KBM-7 (cell line): Measurements from ENCODE around the gene RGS8.
A peak's percentile ranks its signal among the peaks of the same experiment; 100 is the strongest.

Source experiments
- DNase-seq: peaks from one replicate; pipeline ENCODE4 v3.0.0-alpha.2; 2015
- in situ Hi-C: fragments of 300-500 bp; cut with MboI; formaldehyde crosslinking; loops from 2 replicates; pipeline ENCODE4 v1.14.3; 2020; ENCODE audit warnings: low sequenced_read_pairs, low pct_unique_long_range_greater_than_20kb, mixed read lengths

RGS8 gene

DNA sequence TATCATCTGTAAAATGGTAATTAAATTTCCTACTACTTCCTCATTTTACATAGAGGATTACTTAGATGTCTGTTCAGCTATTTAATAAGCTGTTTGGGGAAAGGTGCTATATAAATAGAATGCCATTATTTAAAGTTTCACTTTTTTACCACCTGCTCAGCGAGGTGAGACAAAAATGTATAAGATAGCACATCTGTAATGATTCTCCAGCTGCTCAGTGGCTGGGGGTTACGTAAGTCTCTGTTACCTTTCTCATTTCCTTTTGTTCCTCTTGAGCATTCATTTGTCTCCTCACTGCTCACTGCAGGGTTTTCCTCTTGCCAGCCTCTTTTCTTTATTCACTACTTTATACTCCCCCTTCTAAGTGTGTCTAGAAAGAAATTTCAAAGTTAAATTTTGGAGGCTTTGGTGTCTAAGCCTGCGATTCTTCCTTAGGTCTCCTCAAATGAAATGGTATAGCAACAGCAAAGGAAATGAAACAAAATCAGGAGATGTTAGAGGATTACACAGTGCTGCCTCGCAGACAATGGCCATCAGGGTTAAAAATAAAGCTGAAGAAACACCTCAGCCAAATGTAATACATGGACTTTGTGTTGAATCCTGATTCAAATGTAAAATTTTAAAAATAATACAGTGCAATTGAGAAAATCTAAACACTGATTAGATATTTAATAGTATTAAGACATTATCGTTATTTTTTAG lies 6.8 kb downstream of the RGS8 start:
- in situ Hi-C loops = no loop called here
- peak; percentile 5 for DNase-seq

DNA sequence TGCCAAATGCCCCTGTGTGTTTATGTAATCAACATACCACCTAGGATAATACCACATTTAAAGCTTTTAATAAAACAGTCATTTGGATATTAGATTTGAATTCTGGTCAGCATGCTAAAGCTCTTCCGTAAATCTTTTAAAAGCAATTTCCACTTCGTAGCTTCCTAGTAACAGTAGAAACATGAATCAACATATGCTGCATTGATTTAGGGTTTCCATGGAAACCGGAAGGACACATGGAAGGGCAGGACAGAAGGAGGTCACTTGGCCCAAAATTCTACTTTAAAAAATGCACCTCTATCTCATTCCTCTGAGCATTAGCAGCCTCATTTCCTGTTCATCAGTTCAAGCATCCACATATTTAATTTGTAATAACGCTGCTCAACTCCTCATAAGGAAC lies 8.1 kb downstream of the RGS8 start:
- DNase-seq = no peak
- in situ Hi-C loops = no loop called here

DNA sequence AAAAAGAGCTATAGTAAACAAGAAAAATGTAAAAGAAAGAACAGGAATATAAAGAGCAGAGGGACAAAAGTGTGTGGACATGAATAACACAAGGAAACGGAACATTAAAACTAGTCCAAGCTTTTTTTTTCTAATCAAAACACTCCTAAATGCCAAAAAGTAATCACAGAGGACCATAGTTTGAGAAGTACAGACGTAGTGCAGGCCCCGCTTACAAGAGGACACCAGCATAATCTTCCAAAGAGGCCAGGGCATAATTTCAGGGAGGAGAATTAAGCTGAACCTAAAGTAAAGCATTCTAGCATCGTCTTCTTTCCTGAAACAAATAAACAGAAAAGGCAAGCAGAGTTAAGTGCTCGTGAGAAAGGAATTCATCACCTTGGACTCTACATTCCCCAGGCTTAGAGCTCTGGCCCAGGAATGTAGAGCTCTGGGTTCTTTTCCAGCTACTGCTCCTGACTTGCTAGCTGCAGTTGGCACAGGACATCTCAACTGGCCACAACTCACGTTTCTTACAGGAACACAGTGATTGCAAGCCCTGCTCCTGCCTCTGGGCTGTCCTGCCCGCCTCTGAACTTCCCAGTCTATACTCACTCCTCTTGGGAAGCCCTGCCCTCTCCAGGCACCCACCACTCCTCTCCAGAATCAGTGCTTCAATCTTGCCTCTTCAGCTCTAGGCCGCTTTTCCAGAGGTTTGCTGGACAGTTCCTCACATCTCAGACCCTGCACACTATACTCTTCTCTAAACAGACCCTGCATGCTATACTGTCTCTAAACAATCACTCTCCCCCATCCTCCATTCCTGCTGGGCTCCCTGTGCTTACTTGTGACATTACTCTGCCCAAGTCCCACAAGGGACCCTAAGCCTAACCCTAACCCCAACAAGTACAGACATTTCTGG lies 9.8 kb downstream of the RGS8 start:
- in situ Hi-C loops = no loop called here
- no peak for DNase-seq

DNA sequence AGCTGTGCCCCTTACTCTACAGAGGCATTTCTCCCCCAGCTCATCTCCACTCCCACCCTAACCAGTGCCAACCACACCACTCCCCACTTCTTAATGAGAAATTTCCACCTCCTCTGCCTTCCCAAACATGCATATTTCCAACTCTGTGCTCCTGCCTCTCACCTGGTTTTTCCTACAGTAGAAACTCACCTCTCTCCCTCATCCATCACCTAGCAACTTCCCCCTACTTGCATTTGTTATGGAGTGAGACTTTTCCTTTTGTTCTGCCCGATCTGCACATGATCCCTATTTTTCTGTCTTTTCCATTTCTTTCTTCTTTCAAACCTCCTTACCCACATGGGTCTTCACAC lies 11.9 kb downstream of the RGS8 start:
- in situ Hi-C loops = no loop called here
- DNase-seq = no peak

DNA sequence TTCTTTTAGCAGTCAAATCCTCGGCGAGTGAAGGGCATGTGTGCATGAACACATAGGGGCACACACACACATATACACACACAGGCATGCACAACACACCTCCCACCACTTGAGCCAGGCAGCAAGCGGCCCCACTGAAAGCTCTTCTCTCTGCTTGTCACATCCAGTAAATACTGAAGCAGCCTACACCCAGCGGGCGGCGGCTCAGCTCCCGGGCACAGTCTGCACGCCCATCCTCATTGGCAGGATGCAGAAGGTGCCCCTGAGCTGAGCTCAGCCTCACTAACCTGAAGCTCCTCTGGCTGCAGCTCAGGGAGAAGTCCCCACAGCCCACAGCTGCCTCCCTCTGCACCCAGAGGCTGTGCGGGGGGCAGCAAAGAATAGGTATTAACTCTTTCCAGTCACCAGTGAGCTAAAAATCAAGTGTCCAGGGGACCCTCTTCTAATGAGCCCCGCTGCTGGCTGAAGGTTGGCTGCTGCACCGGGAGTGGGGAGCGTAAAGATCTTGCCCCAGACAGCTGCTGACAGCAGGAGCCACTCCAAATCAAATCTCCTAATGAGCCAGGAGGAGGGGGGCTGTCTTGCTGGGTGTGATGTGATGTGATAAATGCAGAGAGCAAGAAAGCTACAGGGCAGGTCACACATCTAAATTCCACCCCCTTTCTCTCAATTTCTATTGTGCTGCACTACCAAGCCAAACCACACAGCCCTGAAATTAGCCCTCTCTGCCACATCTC lies 12.5 kb downstream of the RGS8 start:
- no peak for DNase-seq
- in situ Hi-C loops = no loop called here

DNA sequence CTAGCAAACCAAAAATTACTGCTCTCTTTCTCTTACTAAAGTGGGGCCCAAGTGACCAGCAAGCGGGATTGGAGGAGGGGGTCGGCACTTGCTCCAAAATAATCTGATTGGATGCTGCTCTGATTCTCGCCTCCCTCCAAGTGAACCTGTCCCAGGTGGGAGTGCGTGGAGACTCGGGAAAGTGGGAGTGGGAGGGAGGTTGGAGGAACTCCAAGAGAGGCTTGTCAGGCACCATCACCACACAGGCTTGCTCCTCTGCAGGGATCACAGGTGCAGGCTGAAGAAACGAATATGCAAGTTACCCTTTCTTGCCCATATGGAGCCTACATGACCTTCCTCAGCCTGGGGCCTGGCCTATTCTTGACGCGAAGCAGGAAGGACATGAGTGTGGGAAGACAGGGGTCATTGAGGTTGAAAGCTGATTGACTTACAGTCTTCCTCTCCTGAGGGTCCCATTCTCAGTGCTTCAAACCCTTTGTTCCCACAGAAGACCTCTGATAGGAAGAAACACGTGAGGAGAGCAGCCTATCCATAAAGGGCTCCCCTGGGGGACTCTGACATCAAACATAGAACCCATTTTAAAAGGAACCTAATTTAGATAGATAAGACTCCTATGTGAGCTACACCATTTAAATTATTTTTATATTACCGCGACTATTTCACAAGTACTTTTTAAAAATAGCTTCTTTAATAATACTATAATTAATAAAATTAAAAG lies 14.2 kb downstream of the RGS8 start:
- DNase-seq = no peak
- in situ Hi-C loops = no loop called here

DNA sequence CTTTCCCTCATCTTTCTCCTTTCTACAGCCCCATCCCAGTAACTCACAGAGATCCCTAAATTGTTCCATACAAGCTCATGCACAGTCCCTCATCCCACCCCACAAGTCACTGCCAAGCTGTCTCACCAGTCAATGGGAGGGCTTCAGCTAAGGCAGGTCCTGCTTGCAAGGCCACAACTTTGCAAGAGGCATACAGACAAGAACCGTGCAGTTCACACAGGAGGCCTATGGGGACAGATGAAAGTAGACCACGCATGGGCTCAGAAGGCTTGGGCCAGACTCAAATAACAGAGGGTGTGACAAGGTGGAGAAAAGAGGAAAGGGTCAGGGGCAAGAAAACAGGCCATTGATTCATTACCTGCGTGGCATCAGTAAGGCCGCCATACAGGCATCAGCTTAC lies 15.1 kb downstream of the RGS8 start:
- in situ Hi-C loops = no loop called here
- no peak for DNase-seq

DNA sequence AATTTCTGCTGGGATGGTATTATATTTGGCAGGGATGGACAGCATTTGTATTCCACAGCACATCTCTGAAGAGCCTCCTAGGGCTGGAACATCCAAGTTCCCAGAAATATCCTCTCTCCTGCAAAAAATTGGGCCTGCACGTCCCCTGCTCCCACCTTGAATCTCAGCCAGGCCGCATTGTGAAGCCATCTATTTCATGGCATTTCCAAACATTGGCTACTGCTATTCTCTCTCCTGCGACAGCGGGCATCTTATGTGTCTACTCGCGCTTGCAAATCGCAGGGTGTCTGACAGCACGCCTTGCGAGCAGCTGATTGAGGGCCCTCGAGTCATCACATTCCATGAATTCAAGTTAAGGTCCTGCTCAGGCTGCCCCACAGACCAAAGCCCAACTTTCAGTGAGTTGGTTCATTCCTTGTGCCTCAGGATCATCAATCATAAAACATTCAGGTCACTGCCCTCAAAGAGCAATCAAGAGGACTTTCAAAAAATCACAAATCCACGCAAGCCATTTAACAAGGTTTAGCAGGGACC lies 15.8 kb downstream of the RGS8 start:
- in situ Hi-C loops = no loop called here

DNA sequence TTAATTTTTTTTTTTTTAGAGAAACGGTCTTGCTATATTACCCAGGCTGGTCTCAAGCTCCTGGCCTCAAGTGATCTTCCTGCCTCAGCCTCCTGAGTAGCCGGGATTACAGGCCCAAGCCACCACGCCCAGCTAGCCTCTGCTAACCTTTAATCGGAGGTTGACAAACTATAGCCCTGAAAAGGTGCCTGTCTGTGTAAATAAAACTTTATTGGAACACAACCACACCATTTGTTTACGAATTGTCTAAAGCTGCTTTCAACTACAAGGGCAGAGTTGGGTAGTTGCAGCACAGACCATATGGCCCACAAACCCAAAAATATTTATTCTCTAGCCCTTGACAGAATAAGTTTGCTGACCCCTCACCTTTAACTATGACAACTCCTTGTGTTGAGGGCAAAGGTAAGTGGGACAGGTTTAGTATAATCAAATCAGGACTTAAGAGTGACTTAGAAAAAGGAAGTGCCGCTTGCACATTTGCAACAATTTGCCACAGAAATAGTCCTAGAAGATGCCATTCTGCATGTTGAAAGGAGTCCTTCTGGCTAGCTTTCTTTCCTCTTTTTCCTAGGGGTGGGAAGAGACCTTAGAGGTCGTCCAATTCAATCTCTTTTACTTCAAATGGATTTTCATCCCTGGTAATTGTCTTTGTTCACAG lies 16.4 kb downstream of the RGS8 start:
- DNase-seq = no peak
- in situ Hi-C loops = no loop called here

More for the DNA sequence above, 15.8 kb downstream of the RGS8 start:
- DNase-seq = no peak

DNA sequence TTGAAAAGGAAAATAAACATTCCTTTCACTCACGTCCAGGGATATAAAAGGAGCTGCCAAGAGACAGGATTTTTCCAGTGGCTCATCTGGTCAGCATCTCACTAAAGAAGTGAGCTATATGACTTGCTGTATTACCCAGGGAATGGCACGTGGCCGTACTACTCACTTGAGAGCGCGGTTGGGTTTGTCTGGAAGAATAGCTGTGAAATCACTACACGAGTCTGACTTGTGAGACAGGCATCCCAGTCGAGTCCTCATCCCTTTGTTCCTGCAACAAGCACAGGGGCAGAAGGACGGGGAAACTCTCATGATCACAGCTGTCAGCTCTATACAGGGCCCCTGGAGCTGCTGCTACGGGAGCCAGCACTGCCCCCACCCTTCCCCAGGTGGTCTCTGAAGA lies 17.7 kb downstream of the RGS8 start:
- in situ Hi-C loops = no loop called here
- DNase-seq = no peak

DNA sequence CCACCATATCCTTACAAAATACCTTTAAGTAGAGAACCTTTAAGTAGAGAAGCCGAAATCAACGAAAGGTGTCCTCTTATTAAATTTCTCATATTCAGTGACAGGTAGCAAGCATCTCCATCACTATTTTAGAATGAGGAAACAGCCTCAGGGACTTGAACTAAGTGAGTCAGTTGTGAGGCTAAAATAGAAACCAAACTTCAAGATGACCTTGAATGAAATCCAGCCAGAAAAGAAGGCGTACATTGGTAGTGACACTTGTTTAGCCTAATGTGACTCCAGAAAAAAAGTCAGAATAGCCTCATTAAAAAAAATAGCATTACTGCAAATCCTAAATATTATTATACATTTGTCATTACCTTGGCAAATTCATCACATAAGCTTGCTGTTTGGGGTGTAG lies 20.1 kb downstream of the RGS8 start:
- in situ Hi-C loops = no loop called here
- no peak for DNase-seq

DNA sequence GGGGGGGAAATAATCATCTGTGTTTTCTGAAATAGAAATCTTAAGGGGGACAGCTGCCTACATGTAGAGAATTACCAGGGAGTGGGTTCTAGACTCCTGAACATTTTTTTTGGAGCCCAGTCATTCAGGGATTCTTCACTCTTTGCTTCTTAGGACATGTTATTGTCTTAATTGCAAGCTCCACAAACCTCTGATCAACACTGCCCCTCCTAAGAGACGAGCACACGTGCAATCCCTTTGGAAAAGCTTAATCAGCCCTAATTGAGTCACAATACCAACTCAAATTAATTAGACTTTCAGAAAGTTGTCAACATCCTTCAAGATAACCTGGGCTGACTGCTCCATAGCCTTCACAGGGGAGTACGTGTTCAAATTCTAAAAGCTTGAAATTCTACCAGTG lies 21.4 kb downstream of the RGS8 start:
- no peak for DNase-seq
- in situ Hi-C loops = no loop called here

DNA sequence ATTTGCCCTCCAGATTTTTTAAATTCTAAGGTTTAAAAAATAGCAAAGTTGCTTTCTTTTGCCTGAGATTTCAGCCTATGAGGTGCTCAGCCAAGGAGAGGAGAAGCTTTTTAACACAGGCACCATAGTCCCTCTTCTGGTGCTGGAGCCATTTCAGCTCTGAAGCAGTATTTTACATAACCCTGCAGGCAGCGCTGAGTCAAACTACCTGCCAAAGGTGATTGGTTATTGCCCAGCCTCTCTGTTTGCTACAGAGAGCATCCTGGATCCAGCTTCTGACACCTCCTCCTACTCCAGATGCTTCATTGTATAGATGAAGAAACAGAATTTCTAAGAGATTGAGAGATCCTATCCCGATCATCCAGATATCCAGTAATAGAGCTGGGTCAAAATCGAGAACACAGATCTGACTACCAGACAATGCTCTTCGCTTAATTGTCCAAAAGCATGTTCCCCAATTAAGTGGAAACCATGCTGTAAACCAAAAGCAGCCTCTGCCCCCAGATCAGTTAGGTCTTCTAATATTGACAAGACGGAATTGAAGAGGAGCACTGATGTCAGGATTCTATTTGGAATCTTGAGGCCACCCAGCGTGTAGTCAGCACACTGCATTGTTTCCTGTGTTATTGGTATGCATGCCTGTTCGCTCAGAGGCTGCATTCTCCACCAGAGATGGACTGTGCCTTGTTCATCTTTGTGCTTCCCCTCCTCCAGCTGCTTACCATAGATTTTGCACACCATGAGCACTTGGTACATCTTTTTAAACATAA lies 22.1 kb downstream of the RGS8 start:
- DNase-seq = no peak
- in situ Hi-C loops = no loop called here

DNA sequence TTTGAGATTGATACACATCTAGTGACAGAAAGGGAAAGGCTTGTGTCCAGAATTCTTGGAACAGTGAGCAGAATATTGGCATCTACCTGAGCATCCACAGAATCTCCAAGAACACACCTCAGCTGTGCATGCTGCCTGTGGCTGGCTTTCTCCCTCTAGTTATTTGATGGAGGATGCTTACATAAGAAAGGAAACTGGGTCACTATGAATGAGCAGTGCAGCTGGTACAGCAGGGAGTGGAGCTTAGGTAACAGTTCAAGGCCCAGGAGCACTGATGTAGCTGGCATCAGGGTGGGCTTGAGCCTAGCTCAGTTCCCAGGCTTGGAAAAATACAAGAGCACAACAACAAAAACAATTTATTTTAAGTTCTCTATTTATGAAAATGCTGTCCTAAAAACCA lies 26.3 kb downstream of the RGS8 start:
- no peak for DNase-seq
- in situ Hi-C loops = no loop called here

DNA sequence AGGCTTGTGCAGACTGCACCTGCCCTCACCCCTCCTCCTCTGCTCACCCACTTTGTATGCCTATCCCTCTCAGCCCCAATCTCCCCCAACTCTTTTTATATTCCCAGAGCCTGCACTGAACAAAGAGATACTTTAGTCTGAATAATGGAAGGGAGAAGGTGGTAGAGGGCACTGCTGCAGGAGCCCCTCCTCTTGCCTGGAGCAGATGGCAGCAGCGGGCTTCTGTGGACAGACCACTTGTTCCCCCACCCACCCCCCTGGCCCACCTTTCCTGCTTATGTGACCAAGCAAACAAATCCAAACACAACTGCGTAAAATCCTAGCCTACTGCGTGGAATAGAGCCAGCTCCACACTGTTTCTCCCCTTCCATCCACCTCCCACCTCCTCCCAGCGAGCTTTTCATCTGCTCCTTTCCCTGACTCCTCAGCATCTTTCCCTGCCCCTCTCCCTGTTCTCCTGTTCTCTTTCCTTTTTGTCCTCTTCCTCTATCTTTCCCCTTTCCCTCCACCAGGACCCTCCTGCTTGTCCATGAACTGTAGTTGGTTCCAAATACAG lies 27.5 kb downstream of the RGS8 start:
- in situ Hi-C loops = no loop called here
- DNase-seq = no peak

DNA sequence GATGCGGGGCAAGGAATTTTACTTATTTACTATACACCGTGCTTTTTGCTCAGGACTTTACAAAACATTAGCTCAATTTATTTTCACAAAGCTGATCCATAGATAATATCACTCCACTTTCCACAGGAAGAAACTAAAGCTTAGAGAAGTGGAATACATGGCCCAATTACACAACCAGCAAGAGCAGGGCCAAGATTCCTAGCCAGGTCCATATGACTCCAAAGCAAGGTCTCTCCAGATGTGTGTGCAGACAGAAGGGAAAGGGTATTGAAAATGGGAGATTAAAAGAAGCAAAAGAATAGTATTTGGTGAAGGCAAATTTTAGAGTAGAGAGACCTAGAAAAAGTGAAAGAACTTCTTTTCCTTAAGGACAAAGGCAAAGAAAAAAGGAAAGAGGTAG lies 30.4 kb downstream of the RGS8 start:
- no peak for DNase-seq
- in situ Hi-C loops = no loop called here

DNA sequence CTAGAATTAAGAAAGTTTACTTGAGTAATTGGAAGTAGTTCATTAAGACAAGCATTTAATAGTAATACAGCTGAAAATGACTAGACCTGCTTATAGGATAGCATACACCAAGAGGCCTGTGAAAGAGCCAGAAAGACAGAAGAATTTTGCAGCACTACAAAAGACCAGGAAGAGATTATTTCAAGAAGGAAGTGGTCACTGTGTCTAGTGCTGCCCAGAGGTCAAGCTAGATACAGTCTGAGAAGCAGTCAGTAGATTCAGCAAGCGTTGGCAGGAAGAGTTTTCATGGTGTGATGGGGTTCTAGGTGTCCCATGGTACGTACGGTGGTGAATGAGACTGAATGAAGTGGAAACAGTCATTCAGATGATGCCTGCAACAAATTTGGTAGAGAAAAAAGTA lies 31.5 kb downstream of the RGS8 start:
- DNase-seq = no peak
- in situ Hi-C loops = no loop called here

DNA sequence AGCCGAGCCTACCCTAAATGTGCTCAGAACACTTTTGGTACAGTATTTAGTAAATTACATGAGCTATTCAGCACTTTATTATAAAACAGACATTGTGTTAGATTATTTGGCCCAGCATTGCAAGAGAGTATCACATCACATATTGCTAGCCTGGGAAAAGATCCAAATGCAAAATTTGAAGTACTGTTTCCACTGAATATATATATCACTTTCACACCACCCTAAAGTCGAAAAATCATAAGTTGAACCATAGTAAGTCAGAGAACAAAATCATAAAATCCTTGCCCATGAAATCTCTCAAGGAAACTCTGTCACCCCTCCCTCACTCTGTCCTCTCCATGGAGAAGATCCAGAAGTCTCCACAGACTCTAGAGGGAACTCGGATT lies 33.1 kb downstream of the RGS8 start:
- DNase-seq = no peak
- in situ Hi-C loops = no loop called here
